ENCODE measurements around the gene DCDC2.

DNA sequence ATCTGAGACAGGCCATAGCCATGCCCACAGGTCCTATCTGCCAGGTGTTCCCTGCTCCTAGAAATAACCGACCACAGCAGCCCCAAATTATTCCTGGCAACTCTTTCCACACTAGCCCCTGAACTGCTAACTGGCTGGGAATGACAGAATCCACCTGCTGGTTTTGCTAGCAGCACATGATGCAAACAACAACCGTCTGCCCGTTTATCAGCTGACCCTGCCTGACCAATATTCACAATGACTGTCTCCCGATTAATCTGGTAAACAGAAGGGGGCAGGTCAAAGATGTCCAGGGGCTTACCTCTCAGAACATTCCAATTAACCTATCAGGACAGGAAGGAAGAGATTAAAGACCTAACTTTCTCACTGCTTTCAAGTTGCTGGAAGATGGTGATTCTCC lies 130.3 kb downstream of the DCDC2 start:
- TF ChIP-seq POLR2A (IDR thresholded peaks at IDR 0.05; ENCODE audit: low read length) = no peak
- TF ChIP-seq GATA1 (IDR thresholded peaks at IDR 0.05; ENCODE audit: low read depth, low read length) = no peak
